ENCODE measurements around the gene SMYD3.

GRCh38 chr1:246111570-246111969 is 395.5 kb downstream of the SMYD3 start:
- TF ChIP-seq, protein P1, sequence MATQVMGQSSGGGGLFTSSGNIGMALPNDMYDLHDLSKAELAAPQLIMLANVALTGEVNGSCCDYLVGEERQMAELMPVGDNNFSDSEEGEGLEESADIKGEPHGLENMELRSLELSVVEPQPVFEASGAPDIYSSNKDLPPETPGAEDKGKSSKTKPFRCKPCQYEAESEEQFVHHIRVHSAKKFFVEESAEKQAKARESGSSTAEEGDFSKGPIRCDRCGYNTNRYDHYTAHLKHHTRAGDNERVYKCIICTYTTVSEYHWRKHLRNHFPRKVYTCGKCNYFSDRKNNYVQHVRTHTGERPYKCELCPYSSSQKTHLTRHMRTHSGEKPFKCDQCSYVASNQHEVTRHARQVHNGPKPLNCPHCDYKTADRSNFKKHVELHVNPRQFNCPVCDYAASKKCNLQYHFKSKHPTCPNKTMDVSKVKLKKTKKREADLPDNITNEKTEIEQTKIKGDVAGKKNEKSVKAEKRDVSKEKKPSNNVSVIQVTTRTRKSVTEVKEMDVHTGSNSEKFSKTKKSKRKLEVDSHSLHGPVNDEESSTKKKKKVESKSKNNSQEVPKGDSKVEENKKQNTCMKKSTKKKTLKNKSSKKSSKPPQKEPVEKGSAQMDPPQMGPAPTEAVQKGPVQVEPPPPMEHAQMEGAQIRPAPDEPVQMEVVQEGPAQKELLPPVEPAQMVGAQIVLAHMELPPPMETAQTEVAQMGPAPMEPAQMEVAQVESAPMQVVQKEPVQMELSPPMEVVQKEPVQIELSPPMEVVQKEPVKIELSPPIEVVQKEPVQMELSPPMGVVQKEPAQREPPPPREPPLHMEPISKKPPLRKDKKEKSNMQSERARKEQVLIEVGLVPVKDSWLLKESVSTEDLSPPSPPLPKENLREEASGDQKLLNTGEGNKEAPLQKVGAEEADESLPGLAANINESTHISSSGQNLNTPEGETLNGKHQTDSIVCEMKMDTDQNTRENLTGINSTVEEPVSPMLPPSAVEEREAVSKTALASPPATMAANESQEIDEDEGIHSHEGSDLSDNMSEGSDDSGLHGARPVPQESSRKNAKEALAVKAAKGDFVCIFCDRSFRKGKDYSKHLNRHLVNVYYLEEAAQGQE (IDR thresholded peaks at IDR 0.05; ENCODE audit: insufficient read depth in 1 of 2, low read depth in 2 of 2, low read length in 1 of 2): no peak
- TF ChIP-seq CTCF (IDR thresholded peaks at IDR 0.05): no peak
- no peak for TF ChIP-seq POLR2AphosphoS5 (IDR thresholded peaks at IDR 0.05; ENCODE audit: low read depth, low read length)
- no peak for TF ChIP-seq SIN3A (IDR thresholded peaks at IDR 0.05; ENCODE audit: borderline replicate concordance, insufficient read depth, low read depth, low read length)
- no peak for TF ChIP-seq TCF7L2 (IDR thresholded peaks at IDR 0.05; ENCODE audit: low read depth, low read length)

Data from Panc1 (cell line).